ENCODE data around the gene MAP3K2.

Gene MAP3K2

DNA sequence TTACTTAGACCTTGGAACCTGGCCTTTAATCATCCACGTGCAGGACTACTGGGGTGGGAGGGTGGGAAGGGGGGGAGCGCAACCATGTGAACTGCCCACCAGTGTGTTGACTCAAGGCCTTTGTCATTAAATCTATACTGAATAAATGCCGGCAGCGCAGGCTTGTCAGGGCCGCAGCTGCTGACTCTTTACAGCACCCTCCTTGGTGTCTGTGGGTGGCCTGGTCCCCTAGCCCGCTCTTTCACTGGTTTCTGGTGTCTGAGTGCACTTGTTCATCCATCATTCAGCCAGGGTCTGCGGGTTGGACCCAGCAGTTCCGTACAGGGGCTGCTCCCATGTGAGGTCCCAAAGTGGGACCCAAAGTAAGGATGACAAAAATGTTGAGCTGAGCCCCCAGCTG lies 11.5 kb downstream of the MAP3K2 start:
- Histone ChIP-seq H3K9me2 (replicated peaks; ENCODE audit: control insufficient read depth, low read length) (no peaks in the 10 kb centered on the region), H4K20me1 (ENCODE audit: control insufficient read depth, insufficient read depth, low read depth, low read length) (no peaks in the 10 kb centered on the region), H3K4me1 (ENCODE audit: control insufficient read depth, low read length) (no peaks in the 10 kb centered on the region), H3K27me3 (ENCODE audit: control insufficient read depth, low read length) (no peaks in the 10 kb centered on the region), H3K4me3 (ENCODE audit: low read length) (no peak overlapping the region), H3K9me3 (ENCODE audit: control insufficient read depth, insufficient read depth, low read length) (peaks cover 11% of the 10 kb centered on the region; the same call in 1 of the 2 replicates), H3K79me2 (ENCODE audit: control insufficient read depth, low read length) (peaks cover 96% of the 10 kb centered on the region), H3K27ac (ENCODE audit: low read depth, low read length) (no peak overlapping the region), H3F3A (ENCODE audit: control insufficient read depth, insufficient read depth) (no peaks in the 10 kb centered on the region), H3K36me3 (ENCODE audit: control insufficient read depth, low read length) (peaks cover 12% of the 10 kb centered on the region), H3K4me2 (ENCODE audit: low read length) (no peak overlapping the region)
- TF ChIP-seq, protein P1, sequence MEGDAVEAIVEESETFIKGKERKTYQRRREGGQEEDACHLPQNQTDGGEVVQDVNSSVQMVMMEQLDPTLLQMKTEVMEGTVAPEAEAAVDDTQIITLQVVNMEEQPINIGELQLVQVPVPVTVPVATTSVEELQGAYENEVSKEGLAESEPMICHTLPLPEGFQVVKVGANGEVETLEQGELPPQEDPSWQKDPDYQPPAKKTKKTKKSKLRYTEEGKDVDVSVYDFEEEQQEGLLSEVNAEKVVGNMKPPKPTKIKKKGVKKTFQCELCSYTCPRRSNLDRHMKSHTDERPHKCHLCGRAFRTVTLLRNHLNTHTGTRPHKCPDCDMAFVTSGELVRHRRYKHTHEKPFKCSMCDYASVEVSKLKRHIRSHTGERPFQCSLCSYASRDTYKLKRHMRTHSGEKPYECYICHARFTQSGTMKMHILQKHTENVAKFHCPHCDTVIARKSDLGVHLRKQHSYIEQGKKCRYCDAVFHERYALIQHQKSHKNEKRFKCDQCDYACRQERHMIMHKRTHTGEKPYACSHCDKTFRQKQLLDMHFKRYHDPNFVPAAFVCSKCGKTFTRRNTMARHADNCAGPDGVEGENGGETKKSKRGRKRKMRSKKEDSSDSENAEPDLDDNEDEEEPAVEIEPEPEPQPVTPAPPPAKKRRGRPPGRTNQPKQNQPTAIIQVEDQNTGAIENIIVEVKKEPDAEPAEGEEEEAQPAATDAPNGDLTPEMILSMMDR (IDR thresholded peaks at IDR 0.05; ENCODE audit: low read depth, low read length, poor library complexity, severe bottlenecking) = no peak

DNA sequence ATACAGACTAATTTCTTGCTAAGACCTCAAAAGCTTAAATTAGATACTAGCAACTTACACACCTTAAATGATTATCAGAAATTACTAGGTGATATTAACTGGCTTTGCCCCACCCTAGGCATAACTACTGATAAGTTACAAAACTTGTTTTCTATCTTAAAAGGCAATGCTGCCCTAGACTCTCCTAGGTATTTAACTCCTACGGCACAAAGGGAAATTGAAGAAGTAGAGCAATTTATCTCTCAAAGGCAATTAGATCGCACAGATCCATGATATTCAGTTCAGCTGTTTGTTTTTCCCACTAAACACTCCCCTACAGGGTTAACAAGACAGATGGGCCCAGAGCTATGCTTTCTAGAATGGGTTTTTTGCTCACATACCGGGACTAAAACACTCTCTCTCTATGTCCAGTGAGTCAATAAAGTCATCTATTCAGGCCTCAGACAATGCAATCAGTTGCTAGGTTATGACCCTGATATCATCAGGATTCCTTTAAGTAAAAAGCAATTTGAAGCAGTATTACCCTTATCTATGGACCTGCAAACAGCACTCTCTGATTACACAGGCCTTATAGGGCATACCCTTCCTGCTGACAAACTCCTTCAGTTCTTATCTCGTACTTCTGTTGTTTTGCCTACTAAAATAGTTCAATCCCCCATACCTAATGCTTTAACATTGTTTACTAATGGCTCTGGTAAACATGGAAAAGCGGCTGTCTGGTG lies 14.3 kb downstream of the MAP3K2 start:
- Histone ChIP-seq H3F3A (ENCODE audit: control insufficient read depth, insufficient read depth) (no peaks in the 10 kb centered on the region), H3K27me3 (ENCODE audit: control insufficient read depth, low read length) (no peaks in the 10 kb centered on the region), H3K27ac (ENCODE audit: low read depth, low read length) (no peak overlapping the region), H3K36me3 (ENCODE audit: control insufficient read depth, low read length) (peaks cover 12% of the 10 kb centered on the region), H3K4me1 (ENCODE audit: control insufficient read depth, low read length) (no peaks in the 10 kb centered on the region), H4K20me1 (ENCODE audit: control insufficient read depth, insufficient read depth, low read depth, low read length) (no peaks in the 10 kb centered on the region), H3K4me2 (ENCODE audit: low read length) (no peak overlapping the region), H3K4me3 (ENCODE audit: low read length) (no peak overlapping the region), H3K9me2 (replicated peaks; ENCODE audit: control insufficient read depth, low read length) (no peaks in the 10 kb centered on the region), H3K9me3 (ENCODE audit: control insufficient read depth, insufficient read depth, low read length) (peaks cover 11% of the 10 kb centered on the region; the same call in 1 of the 2 replicates), H3K79me2 (ENCODE audit: control insufficient read depth, low read length) (peaks cover 94% of the 10 kb centered on the region)
- TF ChIP-seq EZH2phosphoT487 (IDR thresholded peaks at IDR 0.05; ENCODE audit: borderline replicate concordance, low read length) = no peak
- TF ChIP-seq, protein P1 (IDR thresholded peaks at IDR 0.05; ENCODE audit: low read depth, low read length, poor library complexity, severe bottlenecking) = no peak

DNA sequence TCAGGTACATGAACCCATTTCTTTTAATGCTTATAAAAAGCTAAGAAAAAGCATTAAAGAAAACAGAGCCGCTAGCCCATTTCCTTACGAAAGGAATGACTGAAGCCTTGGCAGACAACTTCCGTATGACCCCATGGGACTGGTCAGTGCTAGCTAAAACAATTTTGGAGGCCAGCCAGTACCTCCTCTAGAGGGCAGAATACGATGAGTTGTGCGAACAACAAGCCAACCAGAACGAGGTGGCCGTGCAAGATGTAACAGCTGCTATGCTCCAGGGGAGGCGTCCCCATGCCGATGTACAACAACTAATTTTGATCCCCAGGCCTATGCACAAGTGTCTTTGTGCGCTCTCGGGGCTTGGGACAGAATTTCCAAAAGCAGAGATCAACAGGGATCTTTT lies 16.7 kb downstream of the MAP3K2 start:
- Histone ChIP-seq H3K79me2 (ENCODE audit: control insufficient read depth, low read length) (peaks cover 90% of the 10 kb centered on the region), H3K4me3 (ENCODE audit: low read length) (no peak overlapping the region), H3K9me3 (ENCODE audit: control insufficient read depth, insufficient read depth, low read length) (no peaks in the 10 kb centered on the region; the same call in 1 of the 2 replicates), H3K9me2 (replicated peaks; ENCODE audit: control insufficient read depth, low read length) (no peaks in the 10 kb centered on the region), H3K27ac (ENCODE audit: low read depth, low read length) (no peak overlapping the region), H3F3A (ENCODE audit: control insufficient read depth, insufficient read depth) (no peaks in the 10 kb centered on the region), H3K27me3 (ENCODE audit: control insufficient read depth, low read length) (no peaks in the 10 kb centered on the region), H3K36me3 (ENCODE audit: control insufficient read depth, low read length) (no peaks in the 10 kb centered on the region), H3K4me2 (ENCODE audit: low read length) (no peak overlapping the region), H4K20me1 (ENCODE audit: control insufficient read depth, insufficient read depth, low read depth, low read length) (no peaks in the 10 kb centered on the region), H3K4me1 (ENCODE audit: control insufficient read depth, low read length) (no peaks in the 10 kb centered on the region)
- TF ChIP-seq, protein P1 (IDR thresholded peaks at IDR 0.05; ENCODE audit: low read depth, low read length, poor library complexity, severe bottlenecking) = no peak
- no peak for TF ChIP-seq EZH2phosphoT487 (IDR thresholded peaks at IDR 0.05; ENCODE audit: borderline replicate concordance, low read length)
